Stimulated activated CD4-positive, alpha-beta T cell treated with anti-CD3 and anti-CD28 coated beads, Interleukin-2, amount 100 ng/mL, for 48 hours (primary cell): ENCODE data around the gene KLF3.
A peak's percentile ranks its signal among the peaks of the same experiment; 100 is the strongest.
"Not testable (repeated sequence)": the region's sequence is repeated elsewhere in the genome, so short reads cannot be mapped to it uniquely, and the experiment has no call there.

Experiments used
- DNase-seq, 2 donors: peaks; one replicate each; pipeline ENCODE4 v3.0.0-alpha.2; 2020

KLF3 gene

DNA sequence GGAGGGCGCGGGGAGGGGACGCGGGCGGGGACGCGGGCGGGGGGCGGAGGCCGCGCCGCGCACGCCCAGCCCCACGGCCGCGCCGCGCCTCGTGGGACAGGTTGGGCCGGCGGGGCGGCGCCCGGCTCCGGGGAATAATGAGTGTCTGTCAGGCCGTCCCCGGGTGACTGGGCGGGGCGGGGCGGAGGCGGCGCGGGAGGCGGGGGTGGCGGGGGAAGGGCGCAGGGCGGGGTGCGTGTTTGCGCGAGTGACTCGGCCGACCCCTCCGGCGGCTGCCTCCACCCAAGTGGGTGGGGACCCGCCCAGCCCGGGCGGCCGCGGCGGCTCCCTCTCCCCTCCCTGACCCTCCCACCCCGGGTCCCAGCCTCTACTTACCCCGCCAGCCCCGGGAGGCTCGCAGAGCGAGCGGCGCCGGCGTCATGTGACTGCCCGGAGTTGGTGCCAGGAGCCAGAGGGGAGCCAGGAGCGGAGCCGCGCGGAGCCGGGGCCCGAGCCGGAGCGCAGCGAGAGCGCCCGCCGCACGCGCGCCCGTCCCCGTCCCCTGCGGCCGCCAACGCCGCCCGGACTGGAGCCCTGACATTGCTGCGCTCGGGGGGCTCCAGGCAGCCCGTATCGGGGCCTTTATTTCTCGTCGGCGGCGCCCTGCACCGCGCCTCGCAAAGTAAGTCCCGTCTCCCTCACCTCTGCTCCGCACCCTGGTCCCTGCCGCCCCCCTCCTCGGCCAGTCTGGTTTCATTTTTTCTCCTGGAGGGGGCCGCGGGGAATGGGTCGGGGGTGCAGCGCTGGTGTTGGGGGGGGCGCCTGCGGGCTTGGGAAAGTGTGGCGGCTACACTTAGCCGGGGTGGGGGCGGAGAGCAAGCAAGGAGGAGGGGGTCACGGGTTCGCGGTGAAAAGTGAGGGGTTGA lies at the start of gene KLF3:
KLF3 (plus strand) TSS at position 399 of the 905 bp plus-strand sequence. CDS start 16,427 bp downstream, outside the sequence.
- DNase-seq, result peak; percentile 55 to 61

DNA sequence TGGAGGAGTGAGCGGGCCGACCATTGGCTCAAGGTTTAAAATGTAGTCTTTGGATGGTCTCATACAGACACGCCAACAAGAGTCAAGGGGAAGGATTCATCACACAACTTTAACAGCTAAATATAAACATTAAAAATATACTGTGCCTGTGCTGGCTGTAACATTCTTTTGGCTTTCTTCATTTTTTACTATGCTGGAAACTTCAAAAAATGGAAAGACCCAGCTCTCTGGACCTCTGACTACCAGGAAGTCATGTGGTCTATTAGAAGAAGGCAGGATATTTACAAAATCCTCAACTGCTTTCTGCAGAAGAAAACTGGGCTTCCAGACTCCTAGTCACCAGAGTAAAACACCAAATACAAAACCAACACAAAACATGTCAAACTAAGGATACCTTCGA lies 49.8 kb upstream of the KLF3 start:
- DNase-seq, result no peak

DNA sequence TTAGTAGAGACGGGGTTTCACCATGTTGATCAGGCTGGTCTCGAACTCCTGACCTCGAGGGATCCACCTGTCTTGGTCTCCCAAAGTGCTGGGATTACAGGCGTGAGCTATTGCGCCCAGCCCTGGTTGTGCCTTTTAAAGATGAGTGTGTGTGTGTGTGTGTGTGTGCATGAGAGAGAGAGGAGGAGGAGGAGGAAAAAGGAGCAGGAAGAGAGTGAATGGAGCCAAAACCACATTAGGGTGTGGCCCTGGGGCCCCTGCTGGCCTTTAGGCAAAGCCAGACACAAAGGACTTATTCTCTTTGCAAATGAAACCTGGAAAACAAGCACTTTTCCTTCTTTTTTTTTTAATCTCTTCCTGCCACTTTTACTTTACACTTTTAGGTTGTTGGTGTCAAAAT lies 48.2 kb upstream of the KLF3 start:
- no peak for DNase-seq

DNA sequence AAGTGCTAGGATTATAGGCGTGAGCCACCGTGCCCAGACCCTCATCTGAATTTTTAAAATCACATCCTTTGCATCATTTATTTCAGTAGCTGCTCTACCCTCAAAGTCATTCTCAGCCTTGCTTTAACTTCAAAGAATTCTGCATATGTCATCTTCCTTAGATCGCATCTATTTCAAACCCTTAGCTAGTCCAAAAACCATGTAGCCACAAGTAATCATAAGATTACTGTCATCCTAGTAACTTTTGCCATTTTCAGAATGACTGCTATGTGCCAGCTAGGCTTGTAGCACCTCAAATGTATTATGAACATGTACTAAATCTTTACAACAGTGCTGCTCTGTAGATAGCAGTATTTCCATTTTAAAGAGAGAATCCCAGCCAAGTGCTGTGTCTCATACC lies 45.5 kb upstream of the KLF3 start:
- no peak for DNase-seq

DNA sequence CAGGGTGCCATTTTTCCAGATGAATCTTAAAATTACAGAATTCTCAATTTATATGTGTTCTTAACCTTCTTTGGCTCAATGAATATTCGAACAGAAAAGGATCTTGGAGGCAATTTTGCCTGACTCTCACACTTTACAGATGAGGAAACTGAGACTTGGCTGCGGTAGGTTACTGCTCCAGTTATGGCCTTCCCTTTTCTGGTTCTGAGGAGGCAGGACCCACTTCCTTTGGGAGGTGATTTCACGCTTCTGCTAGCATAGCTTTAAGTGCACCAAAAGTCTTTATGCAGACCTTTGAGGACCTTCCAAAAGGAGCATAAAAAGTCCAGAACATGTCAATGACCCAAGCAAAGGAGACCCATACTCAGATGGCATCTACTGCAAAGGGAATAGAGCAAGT lies 44.7 kb upstream of the KLF3 start:
- no peak for DNase-seq

DNA sequence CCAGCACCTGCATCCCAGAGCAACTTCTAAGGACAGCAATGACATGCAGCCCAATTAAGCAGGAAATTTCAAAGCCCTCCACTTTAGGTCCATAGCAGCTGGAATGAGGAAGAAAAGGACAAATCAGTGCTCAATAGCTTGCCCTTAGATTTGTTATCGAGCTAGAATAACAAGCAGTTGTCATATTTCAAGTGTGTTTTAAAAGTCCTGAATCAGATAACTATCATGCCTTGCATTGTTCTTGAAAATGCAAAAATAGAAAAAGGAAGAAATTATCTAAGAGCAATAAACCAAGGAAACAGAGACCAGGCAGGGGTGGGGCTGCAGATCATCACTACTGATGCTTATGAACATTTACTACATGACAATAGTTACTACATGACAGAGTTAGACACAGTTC lies 43.9 kb upstream of the KLF3 start:
- DNase-seq, result no peak

DNA sequence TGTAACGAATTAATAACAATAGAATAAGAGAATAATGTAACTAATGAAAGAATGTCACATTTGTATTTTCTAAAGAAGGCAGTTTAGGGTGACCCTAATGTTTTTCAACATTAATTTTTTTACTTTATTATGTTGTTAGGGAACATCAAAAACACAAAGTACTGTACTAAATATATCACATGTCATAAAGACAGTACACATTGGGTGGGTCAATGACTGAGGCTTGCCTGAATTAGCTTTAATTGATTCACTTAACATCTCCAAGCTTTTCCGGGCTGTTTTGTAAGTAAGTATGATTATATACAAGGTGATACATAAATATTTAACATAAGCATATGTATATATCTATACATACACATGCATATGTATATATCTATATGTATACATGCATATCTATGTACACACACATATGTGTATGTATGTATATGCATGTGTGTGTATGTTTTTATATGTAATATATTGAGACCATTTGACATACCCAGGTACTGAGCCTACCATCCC lies 43.4 kb upstream of the KLF3 start:
- DNase-seq, result no peak

DNA sequence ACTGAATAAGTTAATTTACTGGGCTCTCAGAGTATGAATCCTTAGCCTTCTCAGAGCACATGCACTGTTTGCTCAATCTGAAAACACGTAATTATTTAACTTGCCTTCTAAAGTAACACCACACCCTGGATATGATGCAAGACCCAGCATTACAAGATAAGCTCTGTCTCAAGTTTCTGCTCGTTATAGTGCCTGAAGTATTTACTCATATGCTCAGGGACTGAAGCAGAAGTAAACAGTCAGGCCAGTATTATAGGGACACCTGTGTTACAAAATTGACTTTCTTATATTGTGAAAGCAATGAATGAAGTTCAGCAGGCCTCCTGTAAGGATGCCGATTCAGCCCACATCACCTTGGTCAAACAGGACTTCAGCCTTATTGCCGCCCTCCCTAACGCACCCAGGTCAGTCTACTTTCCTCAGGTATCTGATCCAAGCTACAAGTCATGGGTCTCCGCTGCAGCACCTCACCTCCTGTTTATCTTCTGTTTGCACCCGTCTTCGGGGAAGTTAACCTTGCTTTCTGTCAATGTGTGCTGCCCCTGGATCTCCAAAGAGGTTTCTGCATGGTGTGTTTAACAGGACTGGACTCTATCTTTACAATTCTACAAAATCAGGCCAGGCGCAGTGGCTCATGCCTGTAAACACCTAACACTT lies 42.8 kb upstream of the KLF3 start:
- no peak for DNase-seq

DNA sequence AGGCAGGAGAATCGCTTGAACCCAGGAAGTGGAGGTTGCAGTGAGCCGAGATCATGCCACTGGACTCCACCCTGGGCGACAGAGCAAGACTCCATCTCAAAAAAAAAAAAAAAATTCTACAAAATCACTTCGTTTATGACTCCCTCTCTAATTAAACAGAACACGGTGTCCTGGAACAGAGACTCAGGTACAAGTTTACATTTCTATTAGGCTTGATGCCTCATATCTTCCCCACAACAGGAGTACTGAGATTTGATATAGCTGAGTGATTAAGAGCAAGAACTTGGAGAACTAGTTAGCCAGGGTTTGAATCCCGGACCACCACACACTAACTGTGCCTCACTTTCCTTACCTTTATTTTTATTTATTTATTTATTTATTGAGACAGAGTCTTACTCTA lies 42.2 kb upstream of the KLF3 start:
- no peak for DNase-seq

DNA sequence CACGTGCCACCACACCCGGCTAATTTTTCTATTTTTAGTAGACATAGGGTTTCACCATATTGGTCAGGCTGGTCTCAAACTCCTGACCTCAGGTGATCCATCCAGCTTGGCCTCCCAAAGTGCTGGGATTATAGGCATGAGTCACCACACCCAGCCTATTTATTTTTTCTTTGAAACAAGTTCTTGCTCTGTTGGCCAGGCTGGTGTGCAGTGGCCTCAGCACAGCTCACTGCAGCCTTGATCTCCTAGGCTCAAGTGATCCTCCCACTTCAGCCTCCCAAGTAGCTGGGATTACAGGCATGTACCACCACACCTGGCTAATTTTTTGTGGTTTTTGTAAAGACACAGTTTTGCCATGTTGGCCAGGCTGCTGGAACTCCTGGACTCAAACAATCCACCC lies 41.7 kb upstream of the KLF3 start:
- DNase-seq, result not testable (repeated sequence)

DNA sequence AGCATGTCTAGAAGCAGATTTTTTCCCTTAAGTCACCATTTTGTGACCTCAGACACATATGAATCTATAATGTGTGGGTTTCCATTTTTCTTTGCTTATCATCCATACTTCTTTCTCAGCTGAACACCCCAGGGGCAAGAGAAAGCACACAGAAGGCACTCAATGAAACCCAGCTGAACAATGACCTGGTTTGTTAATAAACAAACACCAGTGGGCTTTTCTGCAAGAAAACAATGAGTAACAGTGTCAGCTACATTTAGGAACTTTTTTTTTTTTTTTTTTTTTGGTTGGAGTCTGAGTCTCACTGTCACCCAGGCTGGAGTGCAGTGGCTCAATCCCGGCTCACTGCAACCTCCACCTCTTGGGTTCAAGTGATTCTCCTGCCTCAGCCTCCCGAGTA lies 40.7 kb upstream of the KLF3 start:
- DNase-seq, result no peak

DNA sequence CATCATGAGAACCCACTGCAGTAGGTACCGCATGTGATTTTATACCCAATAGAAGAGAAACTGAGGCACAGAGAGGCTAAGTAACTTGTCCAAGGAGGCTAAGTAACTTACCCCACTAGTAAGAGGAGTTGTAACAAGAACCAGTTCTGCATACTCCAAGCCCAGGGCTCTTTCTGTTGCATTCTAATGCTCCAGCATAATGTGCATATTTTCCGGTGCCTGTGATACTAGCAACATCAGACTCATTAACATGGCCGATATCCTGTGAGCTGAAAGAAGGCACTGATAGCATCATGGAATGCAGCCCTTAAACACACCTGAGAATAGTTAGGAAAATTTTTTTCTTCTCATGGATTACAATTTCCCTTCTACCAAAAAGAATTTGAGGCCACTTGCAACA lies 39.7 kb upstream of the KLF3 start:
- no peak for DNase-seq

DNA sequence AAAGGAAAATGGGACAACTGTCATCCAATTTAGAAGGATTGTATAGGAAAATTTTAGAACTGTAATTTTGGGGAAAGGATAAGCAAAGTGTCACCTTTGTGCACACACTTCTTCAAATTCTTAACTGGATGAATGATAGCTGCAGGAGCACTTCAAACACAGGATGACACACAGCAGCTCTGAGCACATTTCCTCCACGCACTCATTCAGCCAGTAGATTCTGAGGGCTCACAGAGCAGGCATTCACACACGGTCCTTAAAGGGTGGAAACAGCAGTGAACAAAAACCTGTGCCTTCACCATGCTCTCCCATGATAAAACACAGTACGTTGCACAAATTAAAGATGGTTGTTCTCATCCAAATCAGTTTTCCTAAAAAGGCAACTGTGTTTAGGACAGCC lies 38.5 kb upstream of the KLF3 start:
- no peak for DNase-seq

DNA sequence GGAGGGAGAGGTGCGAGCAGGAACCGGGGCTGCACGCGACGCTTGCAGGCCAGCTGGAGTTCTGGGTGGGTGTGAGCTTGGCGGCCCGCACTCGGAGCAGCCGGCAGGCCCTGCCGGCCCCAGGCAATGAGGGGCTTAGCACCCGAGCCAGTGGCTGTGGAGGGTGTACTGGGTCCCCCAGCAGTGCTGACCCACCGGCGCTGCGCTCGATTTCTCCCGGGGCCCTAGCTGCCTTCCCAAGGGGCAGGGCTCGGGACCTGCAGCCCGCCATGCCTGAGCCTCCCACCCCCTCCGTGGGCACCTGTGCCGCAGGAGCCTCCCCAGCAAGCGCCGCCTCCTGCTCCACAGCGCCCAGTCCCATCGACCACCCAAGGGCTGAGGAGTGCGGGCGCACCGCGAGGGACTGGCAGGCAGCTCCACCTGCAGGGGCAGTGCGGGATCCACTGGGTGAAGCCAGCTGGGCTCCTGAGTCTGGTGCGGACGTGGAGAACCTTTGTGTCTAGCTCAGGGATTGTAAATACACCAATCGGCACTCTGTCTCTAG lies 37.0 kb upstream of the KLF3 start:
- not testable (repeated sequence) for DNase-seq

DNA sequence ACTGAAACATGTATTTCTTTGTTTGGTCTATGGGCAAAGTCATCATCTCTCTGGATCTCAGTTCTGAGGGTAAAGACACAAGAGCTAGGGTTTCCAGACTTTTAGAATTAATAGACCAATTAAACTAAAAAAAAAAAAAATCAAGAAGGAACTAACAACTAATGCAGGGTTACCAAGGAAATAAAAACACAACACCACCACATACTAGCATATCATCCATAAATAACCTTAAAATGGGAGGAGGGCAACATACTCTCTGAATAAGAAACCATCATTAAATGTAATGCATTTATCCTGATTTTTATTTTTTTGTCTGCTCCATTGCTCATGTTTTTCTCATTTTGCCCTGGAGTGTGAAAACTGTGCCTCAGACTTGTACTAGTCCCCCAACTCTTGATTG lies 33.5 kb upstream of the KLF3 start:
- DNase-seq, result no peak

DNA sequence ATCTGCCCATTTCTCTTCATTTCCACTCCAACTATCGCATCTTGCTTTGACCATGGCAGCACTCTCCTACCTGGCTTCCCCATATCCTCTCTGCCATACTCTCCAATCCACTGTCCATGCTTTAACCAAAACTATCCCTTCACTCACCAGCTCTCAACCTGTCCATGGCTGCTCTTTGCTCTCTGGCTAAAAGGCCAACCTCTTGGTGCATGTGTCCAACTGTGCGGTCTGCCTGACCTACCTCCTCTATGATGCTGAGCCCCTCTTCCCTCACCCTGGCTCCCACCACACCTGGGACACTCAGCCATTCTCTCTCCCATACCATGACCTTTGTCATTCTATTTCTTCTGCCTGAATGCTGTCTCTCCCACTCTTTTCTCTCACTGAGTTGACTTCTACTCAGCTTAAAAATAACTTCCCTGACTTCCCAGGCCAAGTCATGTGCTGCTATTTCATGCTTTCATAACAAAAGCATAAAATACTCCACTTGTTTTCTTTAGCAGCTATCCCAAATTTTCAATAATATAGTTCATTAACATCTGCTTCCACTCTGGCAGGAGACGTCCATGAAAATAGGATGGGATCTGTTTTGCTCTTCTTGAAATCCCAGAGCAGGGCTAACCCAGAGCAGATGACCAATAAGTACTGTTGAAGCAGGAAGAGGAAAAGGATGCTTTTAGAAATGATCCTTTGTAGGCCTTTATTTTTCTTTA lies 29.8 kb upstream of the KLF3 start:
- DNase-seq, result no peak

DNA sequence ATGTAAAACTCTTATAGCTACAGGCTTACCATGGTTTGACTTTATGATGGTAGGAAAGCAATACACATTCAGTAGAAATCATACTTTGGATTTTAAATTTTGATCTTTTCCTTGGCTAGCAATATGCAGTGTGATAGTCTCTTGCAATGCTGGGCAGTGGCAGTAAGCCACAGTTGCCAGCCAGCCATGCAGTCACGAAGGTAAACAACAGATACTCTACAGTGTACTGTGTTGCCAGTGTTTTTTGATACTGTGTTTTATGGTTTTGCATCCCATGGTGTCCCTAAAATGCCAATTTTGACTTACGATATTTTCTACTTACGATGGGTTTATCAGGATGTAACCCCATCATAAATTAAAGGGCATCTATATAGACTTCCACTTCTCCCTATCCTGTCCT lies 24.8 kb upstream of the KLF3 start:
- DNase-seq, result no peak

DNA sequence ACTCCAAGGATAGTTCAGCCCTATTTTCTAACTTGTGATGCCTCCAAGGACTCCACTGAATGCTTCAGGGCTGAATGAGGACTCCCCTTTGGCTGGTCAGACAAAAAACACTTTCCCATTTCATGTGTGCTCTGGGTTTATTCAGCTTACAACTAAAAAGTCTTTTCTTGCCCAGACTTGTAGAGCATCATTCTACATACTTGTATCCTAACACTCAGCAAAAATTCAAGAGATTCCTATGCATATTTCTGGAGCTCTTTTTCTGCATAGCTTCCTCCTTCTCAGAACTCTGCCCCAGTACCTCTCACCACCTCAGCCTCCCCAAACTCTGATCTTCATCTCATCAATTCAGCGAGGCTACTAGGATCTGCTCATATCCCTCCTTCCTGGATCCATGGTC lies 22.2 kb upstream of the KLF3 start:
- no peak for DNase-seq

DNA sequence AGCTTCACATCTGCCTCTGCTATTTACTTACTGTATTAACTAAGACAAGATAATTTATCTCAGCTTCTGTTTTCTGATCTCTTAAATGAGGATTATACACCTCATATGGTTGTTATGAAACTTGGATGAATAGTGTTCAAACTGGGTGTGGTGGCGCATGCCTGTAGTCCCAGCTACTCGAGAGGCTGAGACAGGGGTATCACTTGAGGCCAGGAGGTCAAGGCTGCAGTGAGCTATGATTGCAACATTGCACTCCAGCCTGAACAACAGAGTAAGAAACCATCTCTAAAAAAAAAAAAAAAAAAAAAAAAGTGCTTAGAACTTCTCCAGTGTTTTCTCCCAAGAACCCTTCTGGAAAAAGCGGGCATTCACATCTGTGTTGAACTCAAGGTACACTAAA lies 19.8 kb upstream of the KLF3 start:
- no peak for DNase-seq

DNA sequence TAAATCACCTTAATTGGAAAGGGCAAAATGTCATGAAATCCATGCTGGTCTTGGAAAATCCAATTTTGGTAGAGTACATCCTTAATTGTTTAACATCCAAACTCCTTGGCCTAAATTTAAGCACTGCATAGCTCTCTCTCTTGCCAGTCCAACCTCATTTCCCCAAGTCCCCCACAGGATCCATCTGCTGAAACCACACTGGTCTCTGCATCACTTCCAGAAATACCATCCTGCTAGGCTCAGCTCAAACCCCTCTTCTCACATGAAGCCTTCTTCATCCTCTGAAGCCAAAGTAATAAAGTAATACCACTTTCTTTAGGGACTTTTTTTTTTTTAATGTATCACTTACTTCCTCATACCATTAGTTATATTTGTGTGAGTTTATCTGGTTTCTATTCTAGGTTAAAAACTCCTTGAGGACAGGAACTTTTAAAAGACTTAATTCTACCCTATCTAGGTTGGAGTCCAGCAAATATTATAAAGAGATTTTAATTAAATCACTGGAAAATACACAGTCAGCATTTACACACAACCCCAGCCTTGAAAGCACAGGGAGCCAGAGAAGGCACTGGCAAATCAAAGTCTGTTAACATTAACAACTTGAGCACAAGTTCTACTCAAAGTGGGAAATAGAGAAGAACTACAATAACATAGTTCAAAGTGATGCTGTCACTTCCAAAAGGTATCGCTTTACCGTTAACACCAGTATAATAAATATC lies 16.7 kb upstream of the KLF3 start:
- DNase-seq, result no peak

DNA sequence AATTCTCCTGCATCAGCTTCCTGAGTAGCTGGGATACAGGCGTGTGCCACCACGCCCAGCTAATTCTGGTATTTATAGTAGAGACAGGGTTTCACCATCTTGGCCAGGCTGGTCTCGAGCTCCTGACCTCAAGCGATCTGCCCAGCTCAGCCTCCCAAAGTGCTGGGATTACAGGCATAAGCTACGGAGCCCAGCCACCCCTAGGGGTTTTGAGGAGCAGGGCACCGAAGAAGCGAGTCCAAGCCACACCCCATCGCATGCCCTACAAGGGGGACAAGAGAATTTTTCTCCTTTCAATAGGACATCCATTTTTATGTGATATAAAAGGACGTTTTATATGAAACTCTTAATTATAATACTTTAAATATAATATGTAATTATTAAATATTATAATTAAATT lies 13.9 kb upstream of the KLF3 start:
- DNase-seq, result no peak

DNA sequence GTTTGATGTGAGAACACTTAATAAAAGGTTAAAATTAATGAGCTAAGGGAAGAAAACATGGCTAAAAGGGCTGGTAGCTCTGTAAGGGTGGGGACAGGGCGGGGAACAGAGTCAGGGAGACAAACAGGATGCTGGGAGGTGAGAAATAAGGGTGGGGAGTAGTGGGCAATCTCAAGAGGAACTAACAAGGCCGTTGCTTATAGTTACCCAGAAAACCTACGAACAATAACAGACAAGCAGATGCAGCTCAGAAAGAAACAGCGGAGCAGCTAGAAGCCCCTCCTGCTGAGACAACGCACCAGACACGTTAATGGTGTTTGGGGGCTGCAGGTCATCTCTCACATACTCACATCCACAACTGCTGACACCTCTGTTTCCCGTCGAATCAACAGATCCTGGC lies 9.7 kb upstream of the KLF3 start:
- no peak for DNase-seq

DNA sequence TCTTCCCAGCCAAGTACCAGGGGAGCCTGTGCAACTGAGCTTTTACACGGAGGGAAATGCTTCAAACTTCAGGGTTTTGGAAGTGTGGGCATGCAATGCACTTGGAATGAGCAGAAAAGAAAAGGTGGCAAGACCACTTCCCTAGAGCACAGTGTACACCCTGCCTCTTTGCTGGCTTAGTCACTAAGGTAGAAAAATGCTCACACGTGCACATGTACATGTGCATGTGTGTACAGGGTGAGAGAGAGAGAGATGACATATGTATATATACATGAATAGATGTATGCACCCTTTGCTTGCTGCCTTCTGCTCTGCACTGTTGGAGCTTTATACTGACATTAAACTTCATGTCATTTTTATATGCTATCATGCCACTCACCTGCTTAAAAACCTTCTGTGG lies 7.9 kb upstream of the KLF3 start:
- DNase-seq, result no peak
